Measurements from ENCODE around the gene ALDH3B1.
"Not testable (repeated sequence)": the region's sequence is repeated elsewhere in the genome, so short reads cannot be mapped to it uniquely, and the experiment has no call there.

ALDH3B1 gene, protein sequence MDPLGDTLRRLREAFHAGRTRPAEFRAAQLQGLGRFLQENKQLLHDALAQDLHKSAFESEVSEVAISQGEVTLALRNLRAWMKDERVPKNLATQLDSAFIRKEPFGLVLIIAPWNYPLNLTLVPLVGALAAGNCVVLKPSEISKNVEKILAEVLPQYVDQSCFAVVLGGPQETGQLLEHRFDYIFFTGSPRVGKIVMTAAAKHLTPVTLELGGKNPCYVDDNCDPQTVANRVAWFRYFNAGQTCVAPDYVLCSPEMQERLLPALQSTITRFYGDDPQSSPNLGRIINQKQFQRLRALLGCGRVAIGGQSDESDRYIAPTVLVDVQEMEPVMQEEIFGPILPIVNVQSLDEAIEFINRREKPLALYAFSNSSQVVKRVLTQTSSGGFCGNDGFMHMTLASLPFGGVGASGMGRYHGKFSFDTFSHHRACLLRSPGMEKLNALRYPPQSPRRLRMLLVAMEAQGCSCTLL

DNA sequence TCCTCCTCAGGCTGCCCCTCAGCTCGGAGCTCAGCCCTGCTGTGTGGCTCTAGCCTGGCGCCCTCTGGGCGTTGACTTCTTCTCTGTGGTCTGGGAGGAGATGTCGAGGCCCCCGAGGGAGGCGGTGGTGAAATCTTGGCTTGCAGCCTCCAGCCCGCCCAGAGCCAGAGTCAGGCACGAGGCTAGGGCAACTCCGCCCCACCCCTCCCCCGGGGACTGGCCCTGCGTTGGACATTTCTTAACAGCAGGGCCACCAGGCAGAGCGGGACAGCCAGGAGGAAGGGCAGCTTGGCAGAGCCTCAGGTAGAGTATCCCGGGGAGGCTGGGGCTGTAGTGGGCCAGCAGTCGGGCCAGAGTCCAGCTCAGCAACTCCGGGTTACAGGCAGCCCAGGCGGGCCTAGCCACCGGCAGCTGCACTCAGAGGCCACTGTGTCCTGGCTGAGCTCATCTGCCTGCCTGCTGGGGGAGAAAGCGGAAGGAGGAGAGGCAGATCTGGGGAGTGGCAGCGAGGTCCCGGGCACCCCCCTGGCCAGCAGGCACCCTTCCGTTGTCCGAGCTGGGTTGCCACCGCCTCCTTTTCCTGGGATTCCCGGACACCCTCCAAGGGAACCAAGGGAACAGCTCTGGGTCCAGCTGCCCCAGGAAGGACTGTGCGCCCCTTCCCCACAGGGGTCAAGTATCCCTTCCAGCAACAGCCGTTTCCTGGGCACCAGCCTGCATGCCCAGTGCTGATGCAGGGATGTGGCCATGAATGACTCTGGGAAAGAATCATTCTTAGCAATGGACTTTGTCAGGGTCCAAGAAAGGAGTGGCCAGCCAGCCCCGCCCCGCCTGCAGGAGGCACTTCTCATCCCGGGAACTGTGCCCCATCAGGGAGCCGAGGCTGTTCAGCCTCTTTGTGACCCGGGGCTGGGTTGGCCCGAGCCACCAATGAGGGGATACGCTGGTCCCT, at the start of gene ALDH3B1:
ALDH3B1 (plus strand) TSS at position 238 of the 952 bp plus-strand sequence. CDS start 4,971 bp downstream, outside the sequence.
- DNase-seq = no peak

DNA sequence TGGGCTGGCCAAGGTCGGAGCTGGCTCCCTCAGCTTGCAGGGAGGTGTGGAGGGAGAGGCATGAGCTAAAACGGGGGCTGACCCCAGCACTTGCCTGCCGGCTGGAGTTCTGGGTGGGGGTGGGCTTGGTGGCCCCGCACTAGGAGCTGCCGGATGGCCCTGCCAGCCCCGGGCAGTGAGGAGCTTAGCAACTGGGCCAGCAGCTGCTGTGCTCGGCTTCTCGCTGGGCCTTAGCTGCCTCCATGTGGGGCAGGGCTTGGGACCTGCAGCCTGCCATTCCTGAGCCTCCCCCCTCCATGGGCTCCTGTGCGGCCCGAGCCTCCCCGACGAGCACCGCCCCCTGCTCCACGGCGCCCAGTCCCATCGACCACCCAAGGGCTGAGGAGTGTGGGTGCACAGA, 46.9 kb upstream of the ALDH3B1 start:
- not testable (repeated sequence) for DNase-seq

DNA sequence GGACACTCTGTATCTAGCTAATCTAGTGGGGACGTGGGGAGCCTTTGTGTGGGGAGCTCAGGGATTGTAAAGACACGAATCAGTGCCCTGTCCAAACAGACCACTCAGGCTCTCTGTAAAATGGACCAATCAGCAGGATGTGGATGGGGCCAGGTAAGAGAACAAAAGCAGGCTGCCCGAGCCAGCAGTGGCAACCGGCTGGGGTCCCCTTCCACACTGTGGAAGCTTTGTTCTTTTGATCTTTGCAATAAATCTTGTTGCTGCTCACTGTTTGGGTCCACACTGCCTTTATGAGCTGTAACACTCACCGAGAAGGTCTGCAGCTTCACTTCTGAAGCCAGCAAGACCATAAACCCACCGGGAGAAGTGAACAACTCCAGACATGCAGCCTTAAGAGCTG, 46.2 kb upstream of the ALDH3B1 start:
- not testable (repeated sequence) for DNase-seq

- not testable (repeated sequence) for DNase-seq
Observed at GRCh38 chr11:67964746-67965145, 45.4 kb upstream of the ALDH3B1 start.

- DNase-seq = not testable (repeated sequence)
Observed at GRCh38 chr11:67965830-67966348, 44.2 kb upstream of the ALDH3B1 start.

DNA sequence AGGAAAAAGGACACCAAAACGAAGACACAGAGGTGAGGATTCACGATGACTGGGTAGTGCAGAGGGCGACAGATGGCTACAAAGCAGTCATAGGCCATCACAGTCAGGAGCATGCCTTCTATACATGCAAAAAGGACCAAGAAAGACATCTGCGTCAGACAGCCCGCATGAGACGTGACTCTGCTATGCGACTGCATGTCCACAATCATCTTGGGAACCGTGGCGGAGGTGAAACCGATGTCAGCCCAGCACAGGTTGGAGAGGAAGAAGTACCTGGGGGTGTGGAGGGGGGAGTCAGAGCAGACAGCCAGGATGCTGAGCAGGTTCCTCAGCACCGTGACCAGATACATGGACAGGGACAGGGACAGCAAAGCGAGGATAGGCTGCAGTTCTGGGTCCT, 35.4 kb upstream of the ALDH3B1 start:
- DNase-seq = not testable (repeated sequence)

DNA sequence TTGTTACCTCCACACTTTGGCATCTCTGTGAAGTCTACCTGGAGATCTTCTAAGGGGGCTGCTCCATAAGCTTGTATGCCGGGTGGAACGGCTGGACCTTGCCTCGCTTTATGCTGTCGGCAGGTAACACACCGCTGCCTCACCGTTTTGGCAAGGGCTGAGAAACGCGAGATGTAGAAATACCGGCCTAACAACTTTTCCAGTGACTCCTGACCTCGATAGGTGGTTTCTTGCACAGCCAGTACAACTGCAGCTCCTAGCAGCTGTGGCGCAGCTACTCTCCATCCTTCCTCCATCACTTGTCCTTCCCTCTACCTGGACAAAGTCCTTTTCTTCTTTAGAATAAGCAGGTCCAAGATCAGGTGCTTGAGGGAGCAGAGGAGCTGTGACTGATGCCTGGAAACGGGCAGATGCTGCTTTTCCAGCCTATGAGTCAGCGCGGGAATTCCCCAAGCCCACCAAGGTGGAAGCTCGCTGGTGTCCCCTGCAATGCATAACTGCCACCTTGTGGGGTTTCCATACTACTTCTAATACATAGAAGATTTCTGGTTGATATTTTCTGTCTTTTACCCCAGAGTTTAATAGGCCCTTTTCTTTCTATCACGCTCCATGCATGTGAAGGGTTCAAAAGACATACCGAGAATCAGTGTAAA, 31.2 kb upstream of the ALDH3B1 start:
- not testable (repeated sequence) for DNase-seq

GRCh38 chr11:67981226-67981625, 28.9 kb upstream of the ALDH3B1 start:
- DNase-seq = not testable (repeated sequence)

GRCh38 chr11:67982255-67982857, 27.8 kb upstream of the ALDH3B1 start:
- DNase-seq = not testable (repeated sequence)

DNA sequence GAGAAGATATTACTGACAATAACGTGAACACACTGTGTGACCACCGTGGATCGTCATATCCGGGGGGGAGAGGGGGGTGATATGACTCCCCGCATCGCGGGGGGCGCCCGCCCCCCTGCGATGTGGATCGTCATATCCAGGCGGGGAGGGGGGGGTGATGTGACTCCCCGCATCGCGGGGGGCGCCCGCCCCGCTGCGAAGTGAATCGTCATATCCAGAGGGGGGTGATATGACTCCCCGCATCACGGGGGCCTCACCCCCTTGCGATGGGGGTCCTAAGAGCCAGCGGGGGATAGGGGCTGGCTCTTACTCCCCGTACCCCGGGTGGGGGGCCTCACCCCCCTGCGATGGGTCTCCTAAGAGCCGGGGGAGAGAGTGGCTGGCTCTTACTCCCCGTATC, 26.2 kb upstream of the ALDH3B1 start:
- DNase-seq = no peak

DNA sequence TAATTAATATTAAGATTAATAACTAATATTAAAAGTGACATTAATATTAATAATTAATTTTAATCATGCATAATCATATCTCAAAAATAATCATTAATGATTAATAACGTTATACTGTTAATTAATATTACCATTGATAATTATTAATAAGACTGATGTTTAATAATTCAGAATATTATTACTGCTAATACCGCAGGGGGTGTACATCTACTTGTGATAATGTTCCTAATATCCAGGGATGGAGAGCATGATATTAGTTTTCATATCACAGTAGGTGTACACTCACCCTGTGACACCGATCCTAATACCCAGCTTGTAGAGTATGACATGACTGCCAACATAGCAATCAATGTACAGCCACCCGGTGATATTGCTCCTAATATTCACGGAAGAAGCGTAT, 24.8 kb upstream of the ALDH3B1 start:
- not testable (repeated sequence) for DNase-seq

GRCh38 chr11:67990546-67991346, 19.4 kb upstream of the ALDH3B1 start:
- DNase-seq = not testable (repeated sequence)

- not testable (repeated sequence) for DNase-seq
Observed at GRCh38 chr11:67991347-67992121, 18.6 kb upstream of the ALDH3B1 start.

- DNase-seq = not testable (repeated sequence)
Observed at GRCh38 chr11:67993821-67994220, 16.3 kb upstream of the ALDH3B1 start.

- DNase-seq = not testable (repeated sequence)
Observed at GRCh38 chr11:67994387-67994786, 15.7 kb upstream of the ALDH3B1 start.

DNA sequence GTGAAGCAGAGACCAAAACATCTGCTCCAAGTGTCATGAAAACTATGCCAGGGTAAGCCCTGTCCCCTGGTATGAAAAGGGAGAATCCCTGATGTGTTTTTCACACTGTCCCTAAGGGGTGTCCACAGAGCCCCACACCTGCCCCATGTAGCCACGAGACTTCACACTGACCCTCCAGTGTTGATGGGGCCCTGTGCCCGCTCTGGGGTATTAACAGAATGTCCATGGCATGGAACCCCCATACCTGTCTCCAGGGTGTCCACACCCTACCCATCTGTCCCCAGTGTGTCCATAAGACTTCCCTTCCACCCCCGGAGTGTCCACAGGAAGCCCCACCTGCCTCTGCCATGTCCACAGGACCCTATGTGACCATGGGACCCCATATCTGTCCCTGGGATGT, 15.0 kb upstream of the ALDH3B1 start:
- DNase-seq = not testable (repeated sequence)

DNA sequence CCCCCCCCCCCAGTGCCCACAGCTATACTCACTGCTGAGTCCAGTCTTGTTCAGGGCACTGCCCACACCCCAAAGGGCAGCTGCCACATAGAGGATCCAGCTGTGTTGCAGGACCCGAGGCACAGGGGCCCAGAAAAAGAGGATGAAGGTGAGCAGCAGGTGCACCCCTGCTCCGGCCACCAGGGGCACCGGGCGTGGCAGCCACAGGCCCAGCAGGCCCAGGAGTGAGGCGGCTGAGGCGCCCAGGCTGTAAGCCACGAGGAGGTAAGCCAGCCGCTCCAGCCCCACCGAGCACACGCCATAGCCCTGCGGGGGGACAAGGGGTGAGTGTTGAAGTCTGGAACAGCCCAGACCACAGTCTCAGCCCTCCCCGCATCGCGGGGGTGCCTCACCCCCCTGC, 14.5 kb upstream of the ALDH3B1 start:
- DNase-seq = not testable (repeated sequence)

GRCh38 chr11:67996051-67996450, 14.1 kb upstream of the ALDH3B1 start:
- no peak for DNase-seq

DNA sequence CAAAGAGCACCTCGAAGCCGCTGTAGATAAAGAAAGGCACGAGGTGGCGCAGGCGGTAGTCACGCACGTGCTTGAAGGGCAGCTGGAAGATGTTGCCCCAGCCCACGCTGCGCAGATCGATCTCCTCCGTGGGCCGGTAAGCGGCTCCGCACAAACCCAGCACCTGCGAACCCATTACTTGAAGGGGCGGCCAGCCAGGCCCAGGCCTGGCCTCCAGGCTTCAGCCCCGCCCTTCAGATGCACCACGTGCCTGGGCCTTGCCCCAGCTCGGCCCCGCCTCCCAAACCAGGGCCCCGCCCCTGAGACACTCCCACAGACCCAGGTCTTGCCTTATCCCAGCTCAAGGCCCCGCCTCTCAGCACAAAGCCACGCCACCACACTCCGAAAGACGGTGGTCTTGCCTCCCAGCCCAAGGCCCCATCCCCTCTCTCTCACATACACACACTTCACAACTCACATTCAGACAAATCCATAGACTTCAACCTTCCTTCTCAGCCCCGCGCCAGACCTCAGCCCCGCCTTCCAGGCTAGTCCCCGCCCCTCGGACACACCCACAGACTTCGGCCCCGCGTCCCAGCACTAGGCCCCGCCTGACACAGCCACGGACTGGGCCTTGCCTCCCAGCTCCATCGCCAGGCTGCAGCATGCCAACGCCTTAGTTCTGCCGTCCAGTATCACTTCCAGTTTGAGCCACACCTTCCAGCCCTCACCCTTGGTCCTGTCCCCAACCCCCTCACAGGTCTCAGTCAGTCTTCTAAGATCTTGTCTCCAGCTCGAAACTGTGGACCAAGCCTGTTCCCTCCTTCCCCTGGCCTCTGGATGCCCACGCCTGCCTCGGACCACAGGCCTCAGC, 13.3 kb upstream of the ALDH3B1 start:
- no peak for DNase-seq

Measured in NCI-H524 treated with DMSO at 0.1 percent for 48 hours (cell line).